Measurements from ENCODE around the gene SLC30A4.

Gene SLC30A4

GRCh38 chr15:45469441-45469840 is 53.1 kb downstream of the SLC30A4 start:
- H3K4me3 ChIP-seq (ENCODE audit: low read depth, low read length), result no peak overlapping the region
- no peak for TF ChIP-seq CTCF (IDR thresholded peaks at IDR 0.05; ENCODE audit: borderline replicate concordance, insufficient read depth, low read depth, low read length)

- no peak overlapping the region for H3K4me3 ChIP-seq (ENCODE audit: low read depth, low read length)
- no peak for TF ChIP-seq CTCF (IDR thresholded peaks at IDR 0.05; ENCODE audit: borderline replicate concordance, insufficient read depth, low read depth, low read length)
Observed at GRCh38 chr15:45469027-45469426, 53.5 kb downstream of the SLC30A4 start.

GRCh38 chr15:45468294-45468693 is 54.3 kb downstream of the SLC30A4 start:
- no peak overlapping the region for H3K4me3 ChIP-seq (ENCODE audit: low read depth, low read length)
- no peak for TF ChIP-seq CTCF (IDR thresholded peaks at IDR 0.05; ENCODE audit: borderline replicate concordance, insufficient read depth, low read depth, low read length)

DNA sequence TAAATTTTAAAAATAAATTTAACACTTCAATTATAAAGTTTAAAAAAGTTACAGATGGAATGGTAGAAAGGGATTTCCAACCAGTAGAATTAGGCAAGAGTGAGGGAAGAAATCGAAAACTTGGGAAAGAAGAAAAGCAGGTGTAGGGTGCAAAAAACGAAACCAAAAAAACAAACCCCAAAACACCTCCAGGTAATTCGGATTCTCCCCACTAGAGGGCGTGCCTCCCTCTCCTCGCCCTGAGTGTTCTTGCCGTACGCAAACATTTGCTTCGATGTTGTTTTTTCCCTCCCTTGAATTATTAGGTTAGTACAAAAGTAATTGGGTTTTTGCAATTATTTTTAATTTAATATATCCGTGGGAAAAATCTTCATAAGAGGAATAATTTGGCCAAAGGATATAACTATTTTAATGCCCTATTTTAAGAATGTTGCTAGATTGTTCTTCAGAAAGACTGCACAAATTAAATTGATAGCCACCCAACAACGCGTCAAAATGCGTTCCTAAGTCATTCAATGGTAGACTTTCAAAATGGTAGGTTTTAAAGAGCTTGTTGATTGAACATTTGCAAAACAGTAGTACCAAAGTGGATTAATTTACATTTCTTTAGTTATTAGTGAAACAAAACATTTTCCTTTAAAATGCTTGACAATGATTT is 63.7 kb downstream of the SLC30A4 start:
- peak; percentile 73 for TF ChIP-seq CTCF (IDR thresholded peaks at IDR 0.05; ENCODE audit: borderline replicate concordance, insufficient read depth, low read depth, low read length)
- no peak overlapping the region for H3K4me3 ChIP-seq (ENCODE audit: low read depth, low read length)

DNA sequence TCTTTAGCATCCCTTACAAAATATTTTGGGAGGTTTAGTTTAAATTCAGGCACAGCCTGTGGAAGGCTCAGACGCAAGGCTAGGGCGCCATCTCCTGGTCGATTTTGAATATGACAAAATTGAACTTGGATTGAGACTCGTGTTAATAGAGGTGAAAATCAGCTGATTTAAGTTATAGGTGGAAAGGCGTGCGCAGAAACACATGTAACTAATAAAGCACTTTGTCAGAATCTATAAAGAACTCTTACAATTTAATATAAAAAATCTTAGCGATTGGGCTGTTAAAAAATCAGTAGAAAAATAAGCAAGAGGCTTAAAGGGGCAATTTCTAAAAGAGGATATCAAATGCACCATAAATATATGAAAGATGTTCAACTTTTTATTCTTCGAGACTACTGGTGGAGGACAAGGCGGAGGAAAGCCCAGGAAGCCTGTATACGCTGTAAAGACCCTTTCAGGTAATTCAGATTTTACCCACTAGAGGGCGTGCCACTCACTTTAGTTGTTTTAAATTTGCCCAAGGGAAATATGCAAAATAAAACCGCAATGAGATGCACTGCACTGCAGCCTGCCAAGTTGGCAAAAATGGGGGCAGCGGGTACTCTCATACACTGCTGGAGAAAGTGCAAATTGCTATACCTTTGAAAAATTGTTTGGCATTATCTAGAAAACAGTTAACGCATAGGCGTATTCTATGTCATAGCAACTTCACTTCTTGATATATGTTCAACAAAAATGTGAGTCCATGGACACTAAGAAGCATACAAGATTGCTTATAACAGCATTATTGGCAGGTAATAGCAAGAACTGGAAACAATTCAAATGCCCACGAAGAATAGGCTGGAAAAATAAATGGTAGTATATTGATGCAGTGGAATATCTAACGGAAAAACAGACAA is 64.7 kb downstream of the SLC30A4 start:
- TF ChIP-seq CTCF (IDR thresholded peaks at IDR 0.05; ENCODE audit: borderline replicate concordance, insufficient read depth, low read depth, low read length), result peak; percentile 56
- H3K4me3 ChIP-seq (ENCODE audit: low read depth, low read length), result peak overlapping the region; percentile 46

DNA sequence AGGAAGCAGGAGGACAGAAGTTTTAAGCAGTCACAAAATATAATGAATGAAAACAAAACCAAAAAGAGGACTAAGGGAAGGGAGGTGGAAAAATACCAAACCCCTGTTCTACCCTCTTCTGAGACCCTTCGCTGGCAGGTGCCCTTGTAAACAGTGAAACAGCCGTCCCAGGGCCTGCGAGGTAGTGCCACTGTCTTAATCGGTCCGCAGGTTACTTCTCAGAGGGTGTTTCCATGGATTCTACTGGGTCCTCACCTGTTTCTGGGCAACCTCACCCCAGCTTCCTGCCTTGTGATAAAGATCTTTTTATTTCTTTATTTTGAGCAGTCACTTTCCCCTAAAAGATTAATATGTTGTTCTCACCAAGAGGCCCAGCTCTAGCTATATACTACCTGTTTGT is 65.3 kb downstream of the SLC30A4 start:
- no peak overlapping the region for H3K4me3 ChIP-seq (ENCODE audit: low read depth, low read length)
- TF ChIP-seq CTCF (IDR thresholded peaks at IDR 0.05; ENCODE audit: borderline replicate concordance, insufficient read depth, low read depth, low read length), result no peak

Measured in GM12875 (cell line).